HCT116 (cell line): ENCODE measurements around the gene PPEF2.

ENCODE experiments used
- CBX3 ChIP-seq: IDR thresholded peaks from 2 replicates; pipeline ENCODE4 v1.6.1; 2012; ENCODE audit warnings: low read depth
- EGR1 ChIP-seq: IDR thresholded peaks from 2 replicates; pipeline ENCODE4 v1.6.1; 2012; ENCODE audit warnings: low read depth
- EZH2 ChIP-seq: fragments of 200-600 bp; sonication (generic); IDR thresholded peaks from 2 replicates; pipeline ENCODE4 v1.6.1; 2017; ENCODE audit warnings: antibody characterized with exemption, mixed run types
- POLR2A ChIP-seq: IDR thresholded peaks from 2 replicates; pipeline ENCODE4 v1.7.0; 2011; ENCODE audit warnings: borderline replicate concordance; ENCODE audit not compliant: insufficient read depth, insufficient read length; ENCODE audit errors: extremely low read depth
- POLR2AphosphoS5 ChIP-seq: IDR thresholded peaks from 2 replicates; pipeline ENCODE4 v1.6.1; 2011; ENCODE audit warnings: mild to moderate bottlenecking, low read depth, low read length, moderate library complexity
- RAD21 ChIP-seq: IDR thresholded peaks from 2 replicates; pipeline ENCODE4 v1.6.1; 2012; ENCODE audit warnings: low read depth, mild to moderate bottlenecking
- SP1 ChIP-seq: IDR thresholded peaks from 2 replicates; pipeline ENCODE4 v1.6.1; 2012; ENCODE audit warnings: low read depth
- SRF ChIP-seq: IDR thresholded peaks from 2 replicates; pipeline ENCODE4 v1.6.1; 2012; ENCODE audit warnings: low read depth
- TCF7L2 ChIP-seq: IDR thresholded peaks from 2 replicates; pipeline ENCODE4 v1.7.0; 2011; ENCODE audit warnings: borderline replicate concordance, inconsistent platforms; ENCODE audit not compliant: insufficient read depth, insufficient read length; ENCODE audit errors: extremely low read depth
- YY1 ChIP-seq: IDR thresholded peaks from 2 replicates; pipeline ENCODE4 v1.6.1; 2011; ENCODE audit warnings: low read length, low read depth, moderate library complexity, mild to moderate bottlenecking; ENCODE audit not compliant: insufficient replicate concordance; ENCODE audit errors: extremely low read depth
- ZNF274 ChIP-seq: fragments of 200-500 bp; sonication (Bioruptor generic); IDR thresholded peaks from 2 replicates; pipeline ENCODE4 v1.6.1; 2014; ENCODE audit warnings: mild to moderate bottlenecking, low read depth, low read length, inconsistent platforms
- TF ChIP-seq, protein P1 (sequence below): IDR thresholded peaks from 2 replicates; pipeline ENCODE4 v1.6.1; 2012
- TF ChIP-seq, protein P2 (sequence below), 3 experiments: fragments of 200-600 bp in 1 of 3; sonication (generic) in 1 of 3; IDR thresholded peaks in 2 of 3; conservative IDR thresholded peaks in 1 of 3; 2 replicates each; pipeline ENCODE4 v1.5.1; 2012 to 2017; ENCODE audit warnings: low read depth in 2 of 3, low read length in 2 of 3, antibody characterized with exemption in 1 of 3, borderline replicate concordance in 1 of 3, control low read depth in 1 of 3, mild to moderate bottlenecking in 1 of 3, mixed read lengths in 1 of 3, mixed run types in 1 of 3, moderate library complexity in 1 of 3; ENCODE audit not compliant: insufficient read depth in 1 of 3
- TF ChIP-seq, protein P3 (sequence below): IDR thresholded peaks from 2 replicates; pipeline ENCODE4 v1.6.1; 2012; ENCODE audit warnings: low read depth

DNA sequence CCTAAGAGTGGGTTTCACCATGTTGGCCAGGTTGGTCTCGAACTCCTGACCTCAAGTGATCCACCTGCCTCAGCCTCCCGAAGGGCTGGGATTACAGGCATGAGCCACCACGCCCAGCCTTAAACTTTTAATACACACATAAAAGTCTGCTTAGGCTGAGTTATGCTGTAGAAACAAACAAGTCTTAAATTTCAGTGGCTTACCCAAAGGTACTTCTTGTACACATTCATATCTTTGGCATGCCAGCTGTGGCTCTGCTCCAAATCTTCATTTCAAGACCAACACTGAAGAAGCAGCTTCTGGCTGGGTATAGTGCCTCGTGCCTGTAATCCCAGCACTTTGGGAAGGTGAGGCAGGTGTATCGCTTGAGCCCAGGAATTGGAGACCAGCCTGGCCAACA, 80.3 kb downstream of the PPEF2 start:
- no peak for TF ChIP-seq RAD21
- TF ChIP-seq POLR2A: no peak
- TF ChIP-seq, protein P1, sequence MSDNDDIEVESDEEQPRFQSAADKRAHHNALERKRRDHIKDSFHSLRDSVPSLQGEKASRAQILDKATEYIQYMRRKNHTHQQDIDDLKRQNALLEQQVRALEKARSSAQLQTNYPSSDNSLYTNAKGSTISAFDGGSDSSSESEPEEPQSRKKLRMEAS: no peak
- no peak for TF ChIP-seq TCF7L2
- no peak for TF ChIP-seq YY1
- TF ChIP-seq EZH2: no peak
- TF ChIP-seq, protein P2, sequence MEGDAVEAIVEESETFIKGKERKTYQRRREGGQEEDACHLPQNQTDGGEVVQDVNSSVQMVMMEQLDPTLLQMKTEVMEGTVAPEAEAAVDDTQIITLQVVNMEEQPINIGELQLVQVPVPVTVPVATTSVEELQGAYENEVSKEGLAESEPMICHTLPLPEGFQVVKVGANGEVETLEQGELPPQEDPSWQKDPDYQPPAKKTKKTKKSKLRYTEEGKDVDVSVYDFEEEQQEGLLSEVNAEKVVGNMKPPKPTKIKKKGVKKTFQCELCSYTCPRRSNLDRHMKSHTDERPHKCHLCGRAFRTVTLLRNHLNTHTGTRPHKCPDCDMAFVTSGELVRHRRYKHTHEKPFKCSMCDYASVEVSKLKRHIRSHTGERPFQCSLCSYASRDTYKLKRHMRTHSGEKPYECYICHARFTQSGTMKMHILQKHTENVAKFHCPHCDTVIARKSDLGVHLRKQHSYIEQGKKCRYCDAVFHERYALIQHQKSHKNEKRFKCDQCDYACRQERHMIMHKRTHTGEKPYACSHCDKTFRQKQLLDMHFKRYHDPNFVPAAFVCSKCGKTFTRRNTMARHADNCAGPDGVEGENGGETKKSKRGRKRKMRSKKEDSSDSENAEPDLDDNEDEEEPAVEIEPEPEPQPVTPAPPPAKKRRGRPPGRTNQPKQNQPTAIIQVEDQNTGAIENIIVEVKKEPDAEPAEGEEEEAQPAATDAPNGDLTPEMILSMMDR (IDR thresholded peaks at IDR 0.05 in 2 of 3, conservative IDR thresholded peaks at IDR 0.05 in 1 of 3; ENCODE audit: borderline replicate concordance in 1 of 3, insufficient read depth in 1 of 3, low read depth in 2 of 3, low read length in 2 of 3): no peak
- TF ChIP-seq CBX3: no peak
- TF ChIP-seq, protein P3, sequence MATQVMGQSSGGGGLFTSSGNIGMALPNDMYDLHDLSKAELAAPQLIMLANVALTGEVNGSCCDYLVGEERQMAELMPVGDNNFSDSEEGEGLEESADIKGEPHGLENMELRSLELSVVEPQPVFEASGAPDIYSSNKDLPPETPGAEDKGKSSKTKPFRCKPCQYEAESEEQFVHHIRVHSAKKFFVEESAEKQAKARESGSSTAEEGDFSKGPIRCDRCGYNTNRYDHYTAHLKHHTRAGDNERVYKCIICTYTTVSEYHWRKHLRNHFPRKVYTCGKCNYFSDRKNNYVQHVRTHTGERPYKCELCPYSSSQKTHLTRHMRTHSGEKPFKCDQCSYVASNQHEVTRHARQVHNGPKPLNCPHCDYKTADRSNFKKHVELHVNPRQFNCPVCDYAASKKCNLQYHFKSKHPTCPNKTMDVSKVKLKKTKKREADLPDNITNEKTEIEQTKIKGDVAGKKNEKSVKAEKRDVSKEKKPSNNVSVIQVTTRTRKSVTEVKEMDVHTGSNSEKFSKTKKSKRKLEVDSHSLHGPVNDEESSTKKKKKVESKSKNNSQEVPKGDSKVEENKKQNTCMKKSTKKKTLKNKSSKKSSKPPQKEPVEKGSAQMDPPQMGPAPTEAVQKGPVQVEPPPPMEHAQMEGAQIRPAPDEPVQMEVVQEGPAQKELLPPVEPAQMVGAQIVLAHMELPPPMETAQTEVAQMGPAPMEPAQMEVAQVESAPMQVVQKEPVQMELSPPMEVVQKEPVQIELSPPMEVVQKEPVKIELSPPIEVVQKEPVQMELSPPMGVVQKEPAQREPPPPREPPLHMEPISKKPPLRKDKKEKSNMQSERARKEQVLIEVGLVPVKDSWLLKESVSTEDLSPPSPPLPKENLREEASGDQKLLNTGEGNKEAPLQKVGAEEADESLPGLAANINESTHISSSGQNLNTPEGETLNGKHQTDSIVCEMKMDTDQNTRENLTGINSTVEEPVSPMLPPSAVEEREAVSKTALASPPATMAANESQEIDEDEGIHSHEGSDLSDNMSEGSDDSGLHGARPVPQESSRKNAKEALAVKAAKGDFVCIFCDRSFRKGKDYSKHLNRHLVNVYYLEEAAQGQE: no peak
- no peak for TF ChIP-seq POLR2AphosphoS5
- TF ChIP-seq EGR1: no peak
- TF ChIP-seq ZNF274: no peak
- TF ChIP-seq SRF: no peak
- no peak for TF ChIP-seq SP1
